Fibroblast of upper back skin (primary cell): ENCODE measurements around the gene SERGEF.

ENCODE experiments used
- DNase-seq: peaks from one replicate; pipeline ENCODE4 v3.0.0-alpha.2; 2013

Gene SERGEF

GRCh38 chr11:18012906-18013781 is at the start of gene SERGEF:
SERGEF (minus strand) TSS chr11:18013047; CDS start chr11:18013010, 37 bp downstream.
- DNase-seq: peak; percentile 87

- DNase-seq: no peak
Observed at GRCh38 chr11:18061351-18061750, 48.5 kb upstream of the SERGEF start.

- DNase-seq: no peak
Observed at GRCh38 chr11:18056561-18057181, 43.8 kb upstream of the SERGEF start.

GRCh38 chr11:18054511-18055103 is 41.8 kb upstream of the SERGEF start:
- DNase-seq: no peak

GRCh38 chr11:18050848-18051247 is 38.0 kb upstream of the SERGEF start:
- no peak for DNase-seq

- DNase-seq: peak; percentile 9
Observed at GRCh38 chr11:18046116-18046777, 33.4 kb upstream of the SERGEF start, which contains the start of gene TPH1. TPH1 (minus strand) TSS chr11:18046269; CDS start chr11:18040762, 5,507 bp downstream.

- DNase-seq: no peak
Observed at GRCh38 chr11:18036456-18036855, 23.6 kb upstream of the SERGEF start.

- DNase-seq: no peak
Observed at GRCh38 chr11:18027475-18027874, 14.6 kb upstream of the SERGEF start.

- no peak for DNase-seq
Observed at GRCh38 chr11:18022419-18022818, 9.6 kb upstream of the SERGEF start.

- DNase-seq: no peak
Observed at GRCh38 chr11:18019650-18020049, 6.8 kb upstream of the SERGEF start.

- no peak for DNase-seq
Observed at GRCh38 chr11:18016789-18017188, 3.9 kb upstream of the SERGEF start.

GRCh38 chr11:18014876-18015275 is 2.0 kb upstream of the SERGEF start:
- no peak for DNase-seq

- no peak for DNase-seq
Observed at GRCh38 chr11:18013790-18014507, 1.1 kb upstream of the SERGEF start.

- peak; percentile 4 for DNase-seq
Observed at GRCh38 chr11:18012122-18012905, 533 bp downstream of the SERGEF start.

- DNase-seq: no peak
Observed at GRCh38 chr11:18011633-18012032, 1.2 kb downstream of the SERGEF start.

GRCh38 chr11:18010977-18011586 is 1.8 kb downstream of the SERGEF start:
- no peak for DNase-seq

GRCh38 chr11:18010121-18010670 is 2.7 kb downstream of the SERGEF start:
- DNase-seq: no peak

GRCh38 chr11:18005376-18006129 is 7.3 kb downstream of the SERGEF start:
- no peak for DNase-seq

- peak; percentile 48 for DNase-seq
Observed at GRCh38 chr11:18001191-18001590, 11.7 kb downstream of the SERGEF start.

- no peak for DNase-seq
Observed at GRCh38 chr11:18000760-18001159, 12.1 kb downstream of the SERGEF start.
